GM18873 (cell line): Measurements from ENCODE around the gene AP1S1.

Experiments used
- ATAC-seq: cut with Tn5 transposase; IDR thresholded peaks from one replicate; pipeline ENCODE4 v1.9.1; 2021; ENCODE audit warnings: mild to moderate bottlenecking, moderate library complexity, moderate number of reproducible peaks; ENCODE audit not compliant: unreplicated experiment, low FRiP score

AP1S1 gene

GRCh38 chr7:101169838-101170551 is 15.7 kb downstream of the AP1S1 start:
- ATAC-seq, result no peak

- ATAC-seq, result no peak
Observed at GRCh38 chr7:101170617-101171441, 16.6 kb downstream of the AP1S1 start.

- no peak for ATAC-seq
Observed at GRCh38 chr7:101171442-101171837, 17.2 kb downstream of the AP1S1 start.

- ATAC-seq, result no peak
Observed at GRCh38 chr7:101172005-101172853, 18.0 kb downstream of the AP1S1 start.

GRCh38 chr7:101172854-101173751 is 18.8 kb downstream of the AP1S1 start:
- no peak for ATAC-seq

GRCh38 chr7:101173752-101174244 is 19.5 kb downstream of the AP1S1 start:
- ATAC-seq, result no peak

- no peak for ATAC-seq
Observed at GRCh38 chr7:101174322-101174854, 20.1 kb downstream of the AP1S1 start.

- ATAC-seq, result no peak
Observed at GRCh38 chr7:101175664-101176063, 21.4 kb downstream of the AP1S1 start.

GRCh38 chr7:101177644-101178043 is 23.4 kb downstream of the AP1S1 start:
- no peak for ATAC-seq

- no peak for ATAC-seq
Observed at GRCh38 chr7:101179117-101179516, 24.8 kb downstream of the AP1S1 start.

GRCh38 chr7:101179713-101180112 is 25.4 kb downstream of the AP1S1 start:
- no peak for ATAC-seq

- ATAC-seq, result no peak
Observed at GRCh38 chr7:101180130-101180755, 26.0 kb downstream of the AP1S1 start, which contains the start of gene NAT16. Gene NAT16, minus strand, starts transcription at chr7:101180293. Its CDS starts 5,486 bp downstream, at chr7:101174807.

- no peak for ATAC-seq
Observed at GRCh38 chr7:101185258-101185839, 31.1 kb downstream of the AP1S1 start.

- no peak for ATAC-seq
Observed at GRCh38 chr7:101186194-101186593, 31.9 kb downstream of the AP1S1 start.

GRCh38 chr7:101186844-101187428 is 32.7 kb downstream of the AP1S1 start:
- ATAC-seq, result no peak

GRCh38 chr7:101189109-101189508 is 34.8 kb downstream of the AP1S1 start:
- ATAC-seq, result no peak

- no peak for ATAC-seq
Observed at GRCh38 chr7:101195884-101196283, 41.6 kb downstream of the AP1S1 start.

- no peak for ATAC-seq
Observed at GRCh38 chr7:101197991-101198390, 43.7 kb downstream of the AP1S1 start.
